ENCODE data around the gene CYP8B1. TPM values are rescaled to one million over a fixed set of nuclear protein-coding genes. Genes with fewer than 3 reads are reported as not detected.

The CYP8B1 gene
- total and polyA plus RNA-seq, 9 of the 15 experiments (the other 6 are each of a cell fraction or from before 2014, with no cell fraction given): 0.04 TPM; not detected in 8

DNA sequence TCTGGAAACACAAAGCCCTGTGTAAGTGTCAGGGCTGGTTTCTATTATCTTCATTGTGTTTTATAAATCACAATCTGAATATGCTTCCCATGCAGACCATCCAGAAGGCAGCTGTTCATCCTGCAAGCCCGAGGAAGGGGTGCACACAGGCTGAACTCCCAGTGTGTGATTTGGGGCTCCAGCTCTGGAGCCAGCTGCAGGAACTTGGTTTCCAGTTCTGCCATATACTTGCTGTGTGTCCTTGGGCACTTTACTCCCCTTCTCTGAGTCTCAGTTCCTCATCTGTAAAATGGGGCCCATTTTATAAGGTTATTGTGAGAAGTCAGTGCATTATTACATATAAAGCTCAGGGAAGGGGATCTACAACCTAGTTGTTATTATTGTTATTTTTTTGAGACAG is 22.6 kb downstream of the CYP8B1 start:
- CTCF ChIA-PET (ENCODE audit: low intra/inter-chr PET ratio): no interaction called here
- POLR2A ChIA-PET: interaction anchor here (0.6 to 1.6 kb wide), 4 partner anchors 13 to 233 kb away, joined by 3 to 4 read pairs (median 4); no protein-coding TSS in a partner anchor
- H3K4me2 ChIP-seq (ENCODE audit: insufficient read depth, low read length): no peak overlapping the region
- ATAC-seq (no peak), DNase-seq (ENCODE audit: extremely low read depth in 1 of 4, low spot score in 3 of 4) (no peak), FAIRE-seq (no peak)
- H2AFZ ChIP-seq (ENCODE audit: low read depth, low read length): no peak overlapping the region
- H3K9me1 ChIP-seq (ENCODE audit: control insufficient read depth, insufficient read depth, low read length): no peaks in the 10 kb centered on the region
- no peaks in the 10 kb centered on the region for H3K36me3 ChIP-seq (ENCODE audit: control insufficient read depth, insufficient read depth, low read length)
- no peaks in the 10 kb centered on the region for H3K9me3 ChIP-seq (replicated peaks; ENCODE audit: control insufficient read depth, insufficient read depth, low read depth, low read length)
- peaks cover 7 to 29% of the 10 kb centered on the region in 2 experiments; a peak in 3 of 5 replicates for H3K4me1 ChIP-seq (replicated peaks in 1 of 2; ENCODE audit: control insufficient read depth in 2 of 2, insufficient read depth in 2 of 2, low read length in 2 of 2)
- intact Hi-C loops (cut with micrococcal nuclease) (no loop called here), in situ Hi-C loops (cut with MboI) (no loop called here)
- peaks cover 4 to 44% of the 10 kb centered on the region in 2 experiments; a peak in 2 of 5 replicates for H3K27me3 ChIP-seq (ENCODE audit: control insufficient read depth in 2 of 2, insufficient read depth in 2 of 2, low read length in 2 of 2)
- H3K79me2 ChIP-seq (ENCODE audit: control insufficient read depth, insufficient read depth, low read length): no peaks in the 10 kb centered on the region
- H3K27ac ChIP-seq (ENCODE audit: extremely low read depth, low read depth, low read length): no peak overlapping the region
- H4K20me1 ChIP-seq (replicated peaks; ENCODE audit: control insufficient read depth, insufficient read depth, low read length): no peaks in the 10 kb centered on the region
- no peak overlapping the region for H3K4me3 ChIP-seq
- TF ChIP-seq, protein P1, sequence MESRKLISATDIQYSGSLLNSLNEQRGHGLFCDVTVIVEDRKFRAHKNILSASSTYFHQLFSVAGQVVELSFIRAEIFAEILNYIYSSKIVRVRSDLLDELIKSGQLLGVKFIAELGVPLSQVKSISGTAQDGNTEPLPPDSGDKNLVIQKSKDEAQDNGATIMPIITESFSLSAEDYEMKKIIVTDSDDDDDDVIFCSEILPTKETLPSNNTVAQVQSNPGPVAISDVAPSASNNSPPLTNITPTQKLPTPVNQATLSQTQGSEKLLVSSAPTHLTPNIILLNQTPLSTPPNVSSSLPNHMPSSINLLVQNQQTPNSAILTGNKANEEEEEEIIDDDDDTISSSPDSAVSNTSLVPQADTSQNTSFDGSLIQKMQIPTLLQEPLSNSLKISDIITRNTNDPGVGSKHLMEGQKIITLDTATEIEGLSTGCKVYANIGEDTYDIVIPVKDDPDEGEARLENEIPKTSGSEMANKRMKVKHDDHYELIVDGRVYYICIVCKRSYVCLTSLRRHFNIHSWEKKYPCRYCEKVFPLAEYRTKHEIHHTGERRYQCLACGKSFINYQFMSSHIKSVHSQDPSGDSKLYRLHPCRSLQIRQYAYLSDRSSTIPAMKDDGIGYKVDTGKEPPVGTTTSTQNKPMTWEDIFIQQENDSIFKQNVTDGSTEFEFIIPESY (CRISPR knock-in tag; IDR thresholded peaks at IDR 0.05): no peak
- TF ChIP-seq ZFP36 (IDR thresholded peaks at IDR 0.05; ENCODE audit: low read depth, low read length, partially characterized antibody) (peak; percentile 31), BCOR (IDR thresholded peaks at IDR 0.05) (peak; percentile 58; the same call in 1 of the 2 replicates), RBM25 (IDR thresholded peaks at IDR 0.05; ENCODE audit: low read depth, low read length, severe bottlenecking) (peak; percentile 20)
- no TSS peak for BruUV-seq (replicated peaks)
- H3K9ac ChIP-seq (ENCODE audit: insufficient read depth in 1 of 2, low read depth in 2 of 2, low read length in 2 of 2): no peak overlapping the region
- 0% methylated on average over 1 of the region's 1 CpG for WGBS (ENCODE audit: insufficient coverage, low coverage, missing lambda C conversion rate)

Data from K562 (cell line).